D721Med (cell line): ENCODE measurements around the gene TMEM74B.
A peak's percentile ranks its signal among the peaks of the same experiment; 100 is the strongest.

Experiments used
- DNase-seq: peaks from one replicate; pipeline ENCODE4 v3.0.0; 2011; ENCODE audit warnings: low spot score; ENCODE audit not compliant: insufficient read length
- FAIRE-seq: peaks from 2 replicates; lab custom pipeline; 2011; peaks lifted over from hg19 to GRCh38; lab: Jason Lieb, UNC
- CTCF ChIP-seq: IDR thresholded peaks from 2 replicates; pipeline ENCODE4 v1.5.1; 2012; ENCODE audit warnings: mild to moderate bottlenecking, control low read depth; ENCODE audit not compliant: insufficient read depth; ENCODE audit errors: missing control alignments

Gene TMEM74B

GRCh38 chr20:1186367-1186991 lies 1.7 kb upstream of the TMEM74B start:
- no peak for FAIRE-seq
- TF ChIP-seq CTCF, result no peak
- DNase-seq, result no peak

DNA sequence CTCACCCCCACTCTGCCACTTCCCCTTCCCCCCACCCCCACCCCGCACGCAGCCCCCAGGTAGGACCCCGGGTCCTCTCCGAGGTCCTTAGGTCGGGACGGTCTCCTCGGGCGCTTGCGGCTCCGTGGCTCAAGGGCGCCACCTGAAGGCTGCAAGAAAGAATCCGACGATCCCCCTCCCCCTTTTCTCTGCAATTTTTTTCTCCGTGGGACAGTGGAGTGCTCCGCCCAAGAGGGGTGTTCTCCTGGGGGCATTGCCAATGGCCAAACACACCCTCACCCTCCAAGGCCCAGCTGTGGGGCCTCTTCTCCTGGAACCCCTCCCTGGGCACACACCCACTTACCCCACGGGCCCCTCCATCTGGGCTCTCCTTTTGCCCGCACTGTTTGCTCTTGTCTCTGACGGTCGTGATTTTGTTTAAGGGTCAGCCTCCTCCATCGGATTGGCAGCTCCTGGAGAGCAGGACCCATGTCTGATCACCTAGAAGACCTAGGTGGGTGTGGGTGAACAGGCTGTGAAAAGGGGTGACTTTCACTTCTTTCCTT lies 1.1 kb upstream of the TMEM74B start:
- DNase-seq (no peak), FAIRE-seq (no peak)
- peak; percentile 59 for TF ChIP-seq CTCF

DNA sequence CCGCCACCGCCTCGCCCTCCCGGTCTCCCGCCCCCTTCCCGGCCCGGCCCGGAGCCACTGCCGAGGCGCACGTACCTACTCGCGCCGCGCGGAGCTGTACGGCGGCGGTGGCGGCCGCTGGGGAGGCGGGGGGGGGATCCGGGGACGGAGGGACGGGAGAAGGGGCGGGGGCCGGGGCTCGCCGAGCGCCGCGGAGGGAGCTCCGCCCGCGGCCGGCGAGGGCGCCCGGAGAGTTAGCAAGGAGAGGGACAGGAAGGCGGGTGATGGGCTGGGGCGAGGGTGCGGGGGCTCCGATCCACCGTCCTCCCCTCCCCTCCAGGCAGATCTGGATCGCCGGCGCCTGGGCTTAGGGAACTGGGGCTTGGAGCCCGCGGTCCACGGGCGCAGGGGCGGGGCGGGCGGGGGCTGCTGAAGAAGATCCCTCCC lies 548 bp upstream of the TMEM74B start:
- DNase-seq (no peak), FAIRE-seq (no peak)
- TF ChIP-seq CTCF, result no peak

DNA sequence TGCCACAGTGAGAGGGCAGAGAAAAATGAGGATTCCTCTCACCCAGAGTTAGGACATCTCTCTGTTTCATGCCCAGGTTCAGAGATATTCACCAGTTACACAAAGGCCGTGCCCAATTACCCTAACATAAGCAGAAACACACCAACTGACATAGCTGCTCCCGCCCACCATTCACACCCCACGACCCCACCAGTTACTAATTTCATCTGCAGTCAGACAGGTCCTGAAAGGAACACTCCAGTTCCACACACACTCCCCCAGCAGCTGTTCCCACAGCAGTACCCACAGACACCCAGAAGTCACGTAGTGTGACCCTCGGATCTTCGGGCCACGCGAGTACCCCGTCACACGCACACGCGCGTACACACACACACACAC lies 532 bp downstream of the TMEM74B start:
- TF ChIP-seq CTCF, result no peak
- FAIRE-seq, result no peak
- DNase-seq, result no peak

DNA sequence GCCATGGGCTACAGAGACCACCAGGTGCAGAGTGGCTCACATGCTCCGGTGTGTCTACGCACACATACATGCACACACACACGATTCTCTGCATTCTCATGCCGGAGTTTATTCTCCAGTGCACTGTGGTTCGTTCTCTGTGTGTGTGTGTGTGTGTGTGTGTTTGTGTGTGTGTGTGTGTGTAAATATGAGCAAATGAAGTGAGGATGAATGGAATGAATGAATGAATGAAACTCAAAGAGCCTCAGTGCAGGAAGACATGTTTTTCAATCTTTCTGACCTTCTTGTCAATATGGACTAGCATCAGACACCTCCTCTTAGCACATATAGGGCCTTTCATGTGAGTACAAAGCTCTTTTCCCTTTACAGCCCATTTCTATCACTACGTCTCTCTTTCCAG lies 1.6 kb downstream of the TMEM74B start:
- FAIRE-seq, result no peak
- no peak for TF ChIP-seq CTCF
- DNase-seq, result no peak

DNA sequence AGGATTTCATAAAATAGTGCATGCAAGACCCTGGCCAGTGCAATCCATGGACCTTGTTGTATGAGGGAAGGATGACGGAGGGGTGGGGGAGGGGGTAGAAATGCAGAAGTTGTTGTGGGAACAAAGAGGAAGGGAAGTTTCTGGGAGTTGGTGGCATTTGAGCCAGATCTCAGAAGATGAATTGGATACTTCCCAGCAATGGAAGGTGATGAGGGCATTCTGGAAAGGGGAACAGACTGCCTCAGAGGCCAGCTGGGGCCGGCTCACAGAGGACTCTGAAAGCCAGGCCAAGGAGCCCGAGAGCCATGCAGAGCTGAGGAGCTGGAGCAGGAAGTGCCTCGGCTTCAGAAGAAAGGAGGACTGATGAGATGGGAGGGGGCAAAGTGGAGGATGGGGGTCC lies 2.7 kb downstream of the TMEM74B start:
- no peak for FAIRE-seq
- DNase-seq, result no peak
- no peak for TF ChIP-seq CTCF

DNA sequence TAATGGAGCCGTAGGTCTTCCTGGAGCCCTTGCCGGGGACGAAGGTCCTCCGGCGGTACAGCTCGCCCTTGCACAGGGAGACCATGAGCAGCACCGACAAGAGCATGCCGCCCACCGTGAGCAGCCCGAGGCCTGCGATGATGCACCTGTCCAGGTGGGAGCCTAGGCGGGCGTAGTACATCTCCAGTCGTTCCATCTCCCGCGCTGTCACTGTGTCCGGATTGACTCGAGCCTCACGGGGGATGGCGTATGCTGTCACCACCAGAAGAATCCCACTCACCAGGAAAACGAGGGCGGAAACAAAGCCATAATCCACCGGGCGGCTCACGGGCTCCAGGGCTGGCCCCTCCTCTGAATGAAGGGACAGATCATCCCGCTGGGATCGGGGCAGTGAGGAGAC lies 3.8 kb downstream of the TMEM74B start:
- DNase-seq, result no peak
- no peak for TF ChIP-seq CTCF
- FAIRE-seq, result no peak
